ENCODE measurements around the gene POLG2.
A peak's percentile ranks its signal among the peaks of the same experiment; 100 is the strongest.

The POLG2 gene

DNA sequence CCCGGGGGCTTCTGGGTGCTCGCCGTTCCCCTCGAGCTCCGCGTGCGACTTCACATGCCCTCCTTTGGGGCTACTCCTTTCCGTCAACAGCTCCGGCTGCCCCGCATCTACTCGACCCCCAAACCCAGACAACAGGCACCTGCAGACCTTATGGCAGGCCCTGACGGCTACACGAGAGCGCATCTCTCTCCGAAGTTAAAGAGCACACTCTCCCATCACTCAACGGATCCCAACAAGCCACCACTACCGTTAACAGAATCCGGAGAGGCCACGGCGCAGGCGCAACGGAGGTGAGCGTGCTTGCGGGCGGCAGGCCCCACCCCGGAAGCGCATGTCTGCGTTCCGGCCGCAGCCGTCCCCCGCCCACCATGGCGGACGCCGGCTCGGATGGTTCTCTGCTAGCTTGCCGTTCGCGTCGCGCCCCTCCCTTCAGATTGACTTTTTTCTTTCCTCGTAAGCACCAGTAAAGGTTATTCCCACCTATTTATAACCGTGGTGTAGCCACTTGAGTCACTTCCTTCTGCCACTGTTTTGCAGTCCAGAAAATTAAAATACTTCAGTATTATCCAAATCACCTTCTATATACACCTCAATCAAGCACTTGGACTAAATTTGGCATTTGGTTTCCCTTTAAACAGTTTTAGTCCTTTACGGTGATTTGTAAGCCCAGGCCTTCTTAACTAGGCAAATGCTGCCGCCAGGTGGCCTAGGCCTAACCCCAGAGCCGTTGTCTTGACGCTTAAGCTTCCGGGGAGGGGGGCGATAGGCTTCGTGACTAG is at the start of gene POLG2:
Gene POLG2, minus strand, starts transcription at position 269 of the 779 bp plus-strand sequence. Its CDS starts 86 bp downstream, at position 183.
- DNase-seq: peak; percentile 83 to 96 (median 93)
- intact Hi-C loops (cut with DNase I): loop anchor here (1.0 kb wide), 1 partner anchor 8 kb away; no protein-coding TSS in a partner anchor

DNA sequence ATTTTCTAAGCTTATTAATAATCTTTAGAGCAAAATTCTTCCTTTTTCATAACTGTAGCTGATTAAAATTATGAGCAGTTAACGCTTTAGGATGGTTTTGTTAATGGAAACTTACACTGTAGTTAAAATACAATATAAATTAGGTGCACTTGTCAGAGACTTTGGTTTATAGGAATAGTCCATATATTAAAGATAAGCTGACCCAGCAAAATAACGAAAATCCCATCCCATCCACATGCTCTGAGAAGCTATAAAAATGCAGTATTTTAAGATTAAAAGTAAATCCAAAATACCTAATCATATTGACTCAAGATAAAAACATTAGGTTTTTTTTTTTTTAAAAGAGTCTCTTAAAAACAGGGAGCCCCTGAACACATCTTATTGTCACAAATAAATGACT is 47.9 kb upstream of the POLG2 start:
- intact Hi-C loops (cut with DNase I): no loop called here

GRCh38 chr17:64540118-64540776 is 43.4 kb upstream of the POLG2 start:
- no peak for DNase-seq
- intact Hi-C loops (cut with DNase I): no loop called here

More for the DNA sequence above, 47.9 kb upstream of the POLG2 start:
- DNase-seq: no peak

- DNase-seq: no peak
- intact Hi-C loops (cut with DNase I): no loop called here
Observed at GRCh38 chr17:64538508-64539130, 41.8 kb upstream of the POLG2 start.

GRCh38 chr17:64537488-64537887 is 40.6 kb upstream of the POLG2 start:
- intact Hi-C loops (cut with DNase I): no loop called here
- no peak for DNase-seq

DNA sequence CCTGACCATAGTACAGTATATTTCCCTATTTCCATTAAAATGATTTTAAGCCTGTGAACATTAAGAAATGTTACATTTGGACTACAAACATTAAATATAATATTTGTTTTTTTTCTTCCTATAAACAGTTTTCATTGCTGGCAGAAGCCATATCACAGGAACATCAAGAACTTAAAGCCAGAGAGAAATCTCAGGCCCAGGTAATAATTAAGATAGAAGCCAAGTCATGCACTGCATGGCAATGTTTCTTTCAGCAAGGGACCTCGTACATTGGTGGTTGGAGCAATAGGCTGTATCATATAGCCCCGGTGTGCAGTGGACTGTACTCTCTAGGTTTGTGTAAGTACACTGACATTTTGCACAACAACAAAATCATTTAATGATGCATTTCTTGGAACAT is 40.1 kb upstream of the POLG2 start:
- no peak for DNase-seq
- intact Hi-C loops (cut with DNase I): no loop called here

DNA sequence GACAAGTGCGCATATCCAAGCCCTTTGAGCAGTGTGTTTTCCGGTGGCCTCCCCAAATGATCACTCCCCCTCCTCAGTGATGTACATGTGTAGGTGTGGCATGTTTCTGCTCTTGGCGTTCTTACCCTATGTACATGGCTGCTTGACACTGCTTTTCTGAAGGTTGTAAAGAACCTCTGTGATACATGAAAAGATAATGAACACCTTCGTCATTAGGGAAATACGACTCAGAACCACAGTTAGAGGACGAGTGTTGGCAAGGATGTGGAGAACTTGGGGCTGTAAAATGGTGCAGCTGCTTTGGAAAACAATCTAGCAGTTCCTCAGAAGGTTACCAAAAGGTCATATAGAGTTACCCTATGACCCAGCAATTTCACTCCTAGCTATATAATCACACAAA is 38.5 kb upstream of the POLG2 start:
- intact Hi-C loops (cut with DNase I): no loop called here
- DNase-seq: no peak

- intact Hi-C loops (cut with DNase I): no loop called here
- no peak for DNase-seq
Observed at GRCh38 chr17:64534187-64534586, 37.3 kb upstream of the POLG2 start.

GRCh38 chr17:64533784-64534183 is 36.9 kb upstream of the POLG2 start:
- no peak for DNase-seq
- intact Hi-C loops (cut with DNase I): no loop called here

GRCh38 chr17:64532409-64532808 is 35.6 kb upstream of the POLG2 start:
- intact Hi-C loops (cut with DNase I): no loop called here

DNA sequence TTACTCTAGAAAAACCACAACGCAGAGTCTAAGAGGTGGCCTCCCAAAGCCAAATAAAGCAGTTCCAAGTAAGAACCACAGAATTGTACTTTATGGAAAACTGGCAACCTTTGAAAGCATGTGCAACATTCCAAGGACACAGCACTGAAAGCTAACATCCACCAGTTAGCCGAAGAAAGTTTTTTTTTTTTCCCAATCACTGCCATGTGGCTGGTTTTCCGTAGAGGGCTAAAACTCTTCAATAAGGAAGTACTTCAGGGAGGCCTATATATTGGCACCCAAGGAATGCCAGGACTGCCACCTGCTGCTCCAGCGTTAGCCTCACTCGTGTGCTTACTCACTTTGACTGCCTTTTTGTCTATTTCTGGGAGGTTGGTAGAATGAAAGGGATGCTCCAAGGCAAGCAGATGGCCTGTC is 35.1 kb upstream of the POLG2 start:
- intact Hi-C loops (cut with DNase I): no loop called here
- DNase-seq: no peak

More at GRCh38 chr17:64532409-64532808, 35.6 kb upstream of the POLG2 start:
- no peak for DNase-seq

- intact Hi-C loops (cut with DNase I): no loop called here
- no peak for DNase-seq
Observed at GRCh38 chr17:64529221-64529620, 32.4 kb upstream of the POLG2 start.

DNA sequence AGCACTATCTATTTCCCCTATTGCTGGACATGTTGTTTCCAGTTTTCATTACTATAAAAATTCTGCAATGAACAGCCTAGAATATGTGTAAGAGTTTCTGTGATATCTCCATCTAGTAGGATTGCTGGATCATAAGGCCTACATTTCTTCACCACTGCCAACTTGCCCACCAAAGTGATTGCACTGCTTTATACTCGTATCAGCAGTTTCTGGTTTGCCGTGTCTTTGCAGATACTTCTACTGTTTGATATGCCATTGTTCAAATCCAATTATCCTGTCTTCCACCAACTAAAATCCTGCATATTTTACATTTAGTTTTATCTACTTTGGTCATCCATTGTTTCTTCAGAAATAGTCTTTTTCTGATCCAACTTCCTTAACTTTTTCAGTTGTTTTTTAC is 31.1 kb upstream of the POLG2 start:
- intact Hi-C loops (cut with DNase I): no loop called here
- no peak for DNase-seq

DNA sequence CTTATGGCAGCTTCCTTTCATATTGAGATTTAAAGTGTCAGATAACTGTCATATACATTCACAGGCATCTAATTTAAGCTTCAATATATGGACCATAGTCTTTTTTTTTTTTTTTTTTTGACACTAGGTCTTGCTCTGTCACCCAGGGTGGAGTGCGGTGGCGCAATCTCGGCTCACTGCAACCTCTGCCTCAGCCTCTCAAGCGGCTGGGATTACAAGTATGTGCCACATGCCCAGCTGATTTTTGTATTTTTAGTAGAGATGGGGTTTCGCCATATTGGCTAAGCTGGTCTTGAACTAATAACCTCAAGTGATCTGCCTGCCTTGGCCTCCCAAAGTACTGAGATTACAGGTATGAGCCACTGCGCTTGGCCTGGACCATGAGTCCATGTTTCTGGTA is 23.5 kb upstream of the POLG2 start:
- intact Hi-C loops (cut with DNase I): no loop called here
- no peak for DNase-seq

- intact Hi-C loops (cut with DNase I): loop anchor here (10.0 kb wide), 1 partner anchor 125 kb away; no protein-coding TSS in a partner anchor
- no peak for DNase-seq
Observed at GRCh38 chr17:64519601-64520000, 22.7 kb upstream of the POLG2 start.

DNA sequence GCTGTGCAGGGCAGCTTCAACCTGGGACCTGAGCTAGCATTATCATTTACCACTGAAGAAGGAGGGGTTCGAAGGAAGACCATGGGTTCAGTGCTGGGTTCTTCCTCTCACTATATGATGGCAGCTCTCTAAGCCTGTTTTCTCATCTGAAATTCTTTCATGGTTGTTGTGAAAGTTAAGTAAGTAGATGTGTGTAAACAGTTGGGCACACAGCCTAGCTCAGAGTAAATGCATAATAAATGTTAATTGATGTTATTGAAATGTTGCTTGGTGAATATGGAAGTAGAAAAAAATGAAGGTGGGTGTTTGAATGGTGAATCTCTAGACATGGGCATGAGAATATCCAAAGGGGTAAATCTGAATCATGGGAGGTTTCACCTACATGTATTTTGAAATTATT is 19.0 kb upstream of the POLG2 start:
- intact Hi-C loops (cut with DNase I): loop anchor here (10.0 kb wide), 1 partner anchor 129 kb away; no protein-coding TSS in a partner anchor
- no peak for DNase-seq

DNA sequence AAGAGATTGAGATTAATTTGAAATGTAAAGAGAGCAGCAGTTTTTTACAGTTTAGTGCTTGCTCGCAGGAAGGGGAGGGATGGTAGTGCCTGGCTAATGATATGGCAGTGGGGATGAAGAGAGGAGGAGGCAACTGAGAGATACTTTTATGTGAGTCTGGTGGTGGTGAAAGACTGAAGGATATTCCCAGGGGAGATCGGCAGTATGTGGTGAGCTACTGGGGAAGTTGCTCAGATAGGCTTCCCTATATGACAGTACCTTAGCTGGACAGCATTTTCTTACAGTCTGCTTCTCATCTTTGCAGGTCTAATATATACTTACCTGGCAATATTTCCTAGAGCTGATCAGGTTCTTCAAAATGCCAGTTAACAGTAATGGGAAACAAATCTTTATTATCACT is 18.6 kb upstream of the POLG2 start:
- intact Hi-C loops (cut with DNase I): loop anchor here (10.0 kb wide), 1 partner anchor 129 kb away; no protein-coding TSS in a partner anchor
- no peak for DNase-seq

- intact Hi-C loops (cut with DNase I): no loop called here
- no peak for DNase-seq
Observed at GRCh38 chr17:64509179-64509578, 12.3 kb upstream of the POLG2 start.

- intact Hi-C loops (cut with DNase I): no loop called here
- DNase-seq: no peak
Observed at GRCh38 chr17:64508683-64509082, 11.8 kb upstream of the POLG2 start.

DNA sequence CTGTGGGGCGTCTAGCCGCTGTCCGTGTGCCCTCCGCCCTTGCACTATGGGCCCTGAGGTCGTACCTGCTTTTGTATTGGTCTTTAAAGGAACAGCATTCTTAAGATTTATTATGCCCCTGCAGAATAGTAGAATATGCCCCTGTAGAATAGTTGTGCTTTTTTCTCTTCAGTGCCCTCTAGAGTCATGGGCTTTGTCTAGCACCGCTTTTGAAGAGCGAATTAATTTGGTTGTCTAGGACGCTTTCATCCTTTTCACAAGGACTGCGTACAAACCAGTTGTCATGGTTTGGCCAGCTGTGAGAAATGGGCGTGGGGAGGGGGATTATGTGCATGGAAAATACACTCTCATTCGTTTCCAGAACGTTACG is 10.5 kb upstream of the POLG2 start:
- DNase-seq: peak in 18 of 42 donors; percentile 10 to 60 (median 26)
- intact Hi-C loops (cut with DNase I): no loop called here
